ENCODE results near the gene MYO1H. TPM values are rescaled to one million over a fixed set of nuclear protein-coding genes. Genes with fewer than 3 reads are reported as not detected.

The MYO1H gene
- total RNA-seq, 1 donor from 2014 or later = not detected

DNA sequence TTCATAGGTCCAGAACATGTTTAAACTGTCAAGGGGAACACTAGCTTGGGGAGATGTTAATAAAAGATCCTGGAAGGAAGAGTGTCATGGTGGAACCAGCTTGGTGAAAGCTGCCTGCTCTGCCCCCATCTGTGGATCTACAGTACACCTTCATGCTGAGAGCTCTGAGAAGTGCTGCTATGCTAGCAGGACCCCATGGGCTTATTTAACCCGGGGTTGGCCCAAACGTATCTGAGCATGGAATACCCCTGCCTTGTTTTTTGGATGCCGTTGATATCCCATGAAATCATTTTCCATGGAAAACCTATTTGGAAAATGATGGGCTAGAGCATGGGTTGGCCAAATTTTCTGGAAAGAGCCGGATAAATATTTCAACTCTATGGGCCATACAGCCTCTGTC is 144.0 kb downstream of the MYO1H start:
- H3K27me3 Mint-ChIP-seq (ENCODE audit: low read depth) = no peaks in the 10 kb centered on the region
- TF ChIP-seq, protein P1, sequence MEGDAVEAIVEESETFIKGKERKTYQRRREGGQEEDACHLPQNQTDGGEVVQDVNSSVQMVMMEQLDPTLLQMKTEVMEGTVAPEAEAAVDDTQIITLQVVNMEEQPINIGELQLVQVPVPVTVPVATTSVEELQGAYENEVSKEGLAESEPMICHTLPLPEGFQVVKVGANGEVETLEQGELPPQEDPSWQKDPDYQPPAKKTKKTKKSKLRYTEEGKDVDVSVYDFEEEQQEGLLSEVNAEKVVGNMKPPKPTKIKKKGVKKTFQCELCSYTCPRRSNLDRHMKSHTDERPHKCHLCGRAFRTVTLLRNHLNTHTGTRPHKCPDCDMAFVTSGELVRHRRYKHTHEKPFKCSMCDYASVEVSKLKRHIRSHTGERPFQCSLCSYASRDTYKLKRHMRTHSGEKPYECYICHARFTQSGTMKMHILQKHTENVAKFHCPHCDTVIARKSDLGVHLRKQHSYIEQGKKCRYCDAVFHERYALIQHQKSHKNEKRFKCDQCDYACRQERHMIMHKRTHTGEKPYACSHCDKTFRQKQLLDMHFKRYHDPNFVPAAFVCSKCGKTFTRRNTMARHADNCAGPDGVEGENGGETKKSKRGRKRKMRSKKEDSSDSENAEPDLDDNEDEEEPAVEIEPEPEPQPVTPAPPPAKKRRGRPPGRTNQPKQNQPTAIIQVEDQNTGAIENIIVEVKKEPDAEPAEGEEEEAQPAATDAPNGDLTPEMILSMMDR (IDR thresholded peaks at IDR 0.05) = no peak
- H3K36me3 Mint-ChIP-seq (ENCODE audit: low read depth) = peaks cover 48% of the 10 kb centered on the region
- H3K27ac Mint-ChIP-seq (ENCODE audit: unreplicated experiment) = no peak overlapping the region
- H3K9me3 Mint-ChIP-seq (ENCODE audit: low read depth) = peaks cover 5% of the 10 kb centered on the region
- H3K4me3 Mint-ChIP-seq (ENCODE audit: unreplicated experiment) = no peak overlapping the region
- H3K4me1 Mint-ChIP-seq (ENCODE audit: low read depth) = no peaks in the 10 kb centered on the region
- no peak for DNase-seq (ENCODE audit: low spot score)

DNA sequence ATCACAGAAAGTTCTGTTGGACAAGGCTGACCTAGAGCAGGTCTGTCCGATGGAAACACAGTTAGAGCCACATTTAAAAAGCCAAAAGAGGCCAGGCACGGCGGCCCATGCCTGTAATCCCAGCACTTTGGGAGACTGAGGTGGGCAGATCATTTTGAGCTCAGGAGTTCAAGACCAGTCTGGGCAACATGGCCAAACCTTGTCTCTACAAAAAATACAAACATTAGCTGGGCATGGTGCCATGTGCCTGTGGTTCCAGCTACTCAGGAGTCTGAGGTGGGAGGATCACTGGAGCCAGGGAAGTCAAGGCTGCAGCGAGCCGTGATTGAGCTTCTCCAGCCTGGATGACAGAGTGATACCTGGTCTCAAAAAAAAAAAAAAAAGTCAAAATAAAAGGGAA is 144.7 kb downstream of the MYO1H start:
- H3K4me3 Mint-ChIP-seq (ENCODE audit: unreplicated experiment) = no peak overlapping the region
- H3K36me3 Mint-ChIP-seq (ENCODE audit: low read depth) = peaks cover 44% of the 10 kb centered on the region
- no peaks in the 10 kb centered on the region for H3K4me1 Mint-ChIP-seq (ENCODE audit: low read depth)
- no peak for DNase-seq (ENCODE audit: low spot score)
- no peak overlapping the region for H3K27ac Mint-ChIP-seq (ENCODE audit: unreplicated experiment)
- H3K27me3 Mint-ChIP-seq (ENCODE audit: low read depth) = no peaks in the 10 kb centered on the region
- peaks cover 5% of the 10 kb centered on the region for H3K9me3 Mint-ChIP-seq (ENCODE audit: low read depth)
- TF ChIP-seq, protein P1 (IDR thresholded peaks at IDR 0.05) = no peak

DNA sequence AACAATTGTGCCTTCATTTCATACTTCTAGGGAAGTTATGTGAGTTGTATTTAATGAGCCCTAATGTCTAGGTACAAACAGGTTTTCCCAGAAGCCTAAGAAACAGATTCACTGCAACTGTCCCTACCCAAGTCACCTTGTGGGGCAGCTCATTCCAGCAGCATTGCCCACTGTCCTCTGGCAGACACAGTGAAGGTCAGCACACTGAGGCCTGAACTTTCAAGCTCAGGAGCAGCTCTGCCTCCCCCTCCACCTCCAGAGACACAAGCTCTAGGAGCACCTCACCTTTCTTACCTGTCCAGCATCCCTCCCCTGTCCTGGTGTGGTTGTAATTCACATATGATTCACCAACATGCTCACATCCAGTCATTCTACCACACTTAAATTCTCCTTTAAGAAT is 145.4 kb downstream of the MYO1H start:
- no peaks in the 10 kb centered on the region for H3K4me1 Mint-ChIP-seq (ENCODE audit: low read depth)
- TF ChIP-seq, protein P1 (IDR thresholded peaks at IDR 0.05) = no peak
- peaks cover 5% of the 10 kb centered on the region for H3K9me3 Mint-ChIP-seq (ENCODE audit: low read depth)
- DNase-seq (ENCODE audit: low spot score) = no peak
- no peak overlapping the region for H3K27ac Mint-ChIP-seq (ENCODE audit: unreplicated experiment)
- no peak overlapping the region for H3K4me3 Mint-ChIP-seq (ENCODE audit: unreplicated experiment)
- peaks cover 47% of the 10 kb centered on the region for H3K36me3 Mint-ChIP-seq (ENCODE audit: low read depth)
- H3K27me3 Mint-ChIP-seq (ENCODE audit: low read depth) = no peaks in the 10 kb centered on the region

DNA sequence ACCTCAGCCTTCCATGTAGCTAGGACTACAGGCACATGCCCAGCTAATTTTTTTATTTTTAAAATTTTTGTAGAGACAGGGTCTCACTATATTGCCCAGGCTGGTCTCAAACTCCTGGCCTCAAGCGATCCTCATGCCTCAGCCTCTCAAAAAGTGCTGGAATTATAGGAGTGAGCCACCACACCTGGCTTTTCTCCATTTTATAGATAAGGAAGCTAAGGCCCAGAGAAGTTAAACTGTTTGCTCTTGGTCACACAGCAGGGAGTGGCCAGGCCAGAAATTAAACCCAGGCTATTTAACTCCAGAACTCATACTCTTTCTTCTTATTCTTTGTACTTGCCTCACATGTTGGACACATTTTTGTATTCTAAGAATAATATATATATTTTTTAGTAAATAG is 146.2 kb downstream of the MYO1H start:
- peaks cover 5% of the 10 kb centered on the region for H3K9me3 Mint-ChIP-seq (ENCODE audit: low read depth)
- peaks cover 41% of the 10 kb centered on the region for H3K36me3 Mint-ChIP-seq (ENCODE audit: low read depth)
- no peak for DNase-seq (ENCODE audit: low spot score)
- H3K4me3 Mint-ChIP-seq (ENCODE audit: unreplicated experiment) = no peak overlapping the region
- H3K27ac Mint-ChIP-seq (ENCODE audit: unreplicated experiment) = no peak overlapping the region
- no peaks in the 10 kb centered on the region for H3K4me1 Mint-ChIP-seq (ENCODE audit: low read depth)
- no peaks in the 10 kb centered on the region for H3K27me3 Mint-ChIP-seq (ENCODE audit: low read depth)
- TF ChIP-seq, protein P1 (IDR thresholded peaks at IDR 0.05) = no peak

DNA sequence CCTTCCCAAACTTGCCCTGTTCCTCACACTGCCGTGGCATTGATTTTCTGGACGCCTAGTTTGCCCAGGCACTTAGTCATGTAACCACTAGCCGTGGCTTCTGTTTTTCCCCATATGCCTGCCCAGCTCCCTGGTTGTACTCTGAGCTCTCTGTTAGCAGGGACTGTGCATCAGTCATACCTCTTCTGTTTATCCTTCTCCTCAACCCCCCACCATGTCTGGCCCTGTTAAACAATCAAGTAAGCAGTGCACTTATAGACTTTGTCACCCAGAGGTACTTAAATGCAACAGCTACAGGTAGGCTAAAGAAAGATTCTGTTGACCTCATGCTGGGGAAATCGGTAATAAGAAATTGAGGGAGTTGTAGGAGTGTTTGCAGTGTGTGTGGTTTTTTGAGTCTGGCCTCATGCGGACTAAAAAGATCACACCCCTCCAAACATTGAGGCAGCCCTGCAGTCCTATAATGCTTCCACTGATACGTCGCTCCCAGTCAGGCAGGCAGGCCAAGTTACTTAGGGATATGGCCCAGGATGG is 146.7 kb downstream of the MYO1H start:
- Mint-ChIP-seq H3K36me3 (ENCODE audit: low read depth) (peaks cover 37% of the 10 kb centered on the region), H3K4me3 (ENCODE audit: unreplicated experiment) (no peak overlapping the region), H3K9me3 (ENCODE audit: low read depth) (peaks cover 5% of the 10 kb centered on the region), H3K4me1 (ENCODE audit: low read depth) (no peaks in the 10 kb centered on the region), H3K27me3 (ENCODE audit: low read depth) (no peaks in the 10 kb centered on the region), H3K27ac (ENCODE audit: unreplicated experiment) (no peak overlapping the region)
- DNase-seq (ENCODE audit: low spot score) = no peak
- TF ChIP-seq, protein P1 (IDR thresholded peaks at IDR 0.05) = no peak
